ENCODE data around the gene NCBP2. TPM values are rescaled to one million over a fixed set of nuclear protein-coding genes. Genes with fewer than 3 reads are reported as not detected.

NCBP2 gene
- total RNA-seq, 2 donors from 2014 or later = 21.6 to 22.8 TPM

GRCh38 chr3:196979545-196979944 lies 37.2 kb upstream of the NCBP2 start:
- no peak for TF ChIP-seq CTCF (IDR thresholded peaks at IDR 0.05)
- no peaks in the 10 kb centered on the region for H3K27me3 ChIP-seq
- H3K9me3 ChIP-seq = peaks cover 0 to 16% of the 10 kb centered on the region in 2 donors
- H3K4me1 ChIP-seq = peaks cover 0 to 7% of the 10 kb centered on the region in 2 donors
- H3K4me3 ChIP-seq = no peak overlapping the region
- no peak for DNase-seq (ENCODE audit: low spot score)
- no peak overlapping the region for H3K27ac ChIP-seq
- H3K36me3 ChIP-seq = no peaks in the 10 kb centered on the region

- Histone ChIP-seq H3K9me3 (no peaks in the 10 kb centered on the region), H3K27ac (no peak overlapping the region), H3K4me1 (peaks cover 0 to 7% of the 10 kb centered on the region in 2 donors), H3K27me3 (no peaks in the 10 kb centered on the region), H3K4me3 (no peak overlapping the region), H3K36me3 (no peaks in the 10 kb centered on the region)
- DNase-seq (ENCODE audit: low spot score) = no peak
- TF ChIP-seq CTCF (IDR thresholded peaks at IDR 0.05) = no peak
Measured at GRCh38 chr3:196976941-196977340, 34.6 kb upstream of the NCBP2 start.

GRCh38 chr3:196975349-196975748 lies 33.0 kb upstream of the NCBP2 start:
- TF ChIP-seq CTCF (IDR thresholded peaks at IDR 0.05) = no peak
- H3K4me1 ChIP-seq = peaks cover 0 to 7% of the 10 kb centered on the region in 2 donors
- H3K27ac ChIP-seq = no peak overlapping the region
- no peak overlapping the region for H3K4me3 ChIP-seq
- no peaks in the 10 kb centered on the region for H3K9me3 ChIP-seq
- no peak for DNase-seq (ENCODE audit: low spot score)
- H3K36me3 ChIP-seq = no peaks in the 10 kb centered on the region
- no peaks in the 10 kb centered on the region for H3K27me3 ChIP-seq

- Histone ChIP-seq H3K27me3 (no peaks in the 10 kb centered on the region), H3K4me1 (peaks cover 0 to 7% of the 10 kb centered on the region in 2 donors), H3K4me3 (no peak overlapping the region), H3K36me3 (no peaks in the 10 kb centered on the region), H3K9me3 (no peaks in the 10 kb centered on the region), H3K27ac (no peak overlapping the region)
- TF ChIP-seq CTCF (IDR thresholded peaks at IDR 0.05) = no peak
- DNase-seq (ENCODE audit: low spot score) = no peak
Measured at GRCh38 chr3:196974661-196975060, 32.3 kb upstream of the NCBP2 start.

GRCh38 chr3:196971094-196971698 lies 28.9 kb upstream of the NCBP2 start:
- H3K27ac ChIP-seq = no peak overlapping the region
- H3K4me1 ChIP-seq = peaks cover 0 to 14% of the 10 kb centered on the region in 2 donors
- H3K36me3 ChIP-seq = no peaks in the 10 kb centered on the region
- no peak for DNase-seq (ENCODE audit: low spot score)
- no peaks in the 10 kb centered on the region for H3K27me3 ChIP-seq
- no peaks in the 10 kb centered on the region for H3K9me3 ChIP-seq
- H3K4me3 ChIP-seq = no peak overlapping the region
- TF ChIP-seq CTCF (IDR thresholded peaks at IDR 0.05) = no peak

GRCh38 chr3:196970547-196971093 lies 28.3 kb upstream of the NCBP2 start:
- H3K27ac ChIP-seq = no peak overlapping the region
- peaks cover 0 to 14% of the 10 kb centered on the region in 2 donors for H3K4me1 ChIP-seq
- no peaks in the 10 kb centered on the region for H3K36me3 ChIP-seq
- no peak overlapping the region for H3K4me3 ChIP-seq
- no peaks in the 10 kb centered on the region for H3K27me3 ChIP-seq
- H3K9me3 ChIP-seq = no peaks in the 10 kb centered on the region
- no peak for TF ChIP-seq CTCF (IDR thresholded peaks at IDR 0.05)
- no peak for DNase-seq (ENCODE audit: low spot score)
